Endometrium (tissue), 2 donors: ENCODE data around the gene EPN2.
A peak's percentile ranks its signal among the peaks of the same experiment; 100 is the strongest.

Source experiments
- FAIRE-seq: peaks from 2 replicates; lab custom pipeline; 2012; peaks lifted over from hg19 to GRCh38; lab: Jason Lieb, UNC
- donor health status: control.
- donor health status: control.

The EPN2 gene

DNA sequence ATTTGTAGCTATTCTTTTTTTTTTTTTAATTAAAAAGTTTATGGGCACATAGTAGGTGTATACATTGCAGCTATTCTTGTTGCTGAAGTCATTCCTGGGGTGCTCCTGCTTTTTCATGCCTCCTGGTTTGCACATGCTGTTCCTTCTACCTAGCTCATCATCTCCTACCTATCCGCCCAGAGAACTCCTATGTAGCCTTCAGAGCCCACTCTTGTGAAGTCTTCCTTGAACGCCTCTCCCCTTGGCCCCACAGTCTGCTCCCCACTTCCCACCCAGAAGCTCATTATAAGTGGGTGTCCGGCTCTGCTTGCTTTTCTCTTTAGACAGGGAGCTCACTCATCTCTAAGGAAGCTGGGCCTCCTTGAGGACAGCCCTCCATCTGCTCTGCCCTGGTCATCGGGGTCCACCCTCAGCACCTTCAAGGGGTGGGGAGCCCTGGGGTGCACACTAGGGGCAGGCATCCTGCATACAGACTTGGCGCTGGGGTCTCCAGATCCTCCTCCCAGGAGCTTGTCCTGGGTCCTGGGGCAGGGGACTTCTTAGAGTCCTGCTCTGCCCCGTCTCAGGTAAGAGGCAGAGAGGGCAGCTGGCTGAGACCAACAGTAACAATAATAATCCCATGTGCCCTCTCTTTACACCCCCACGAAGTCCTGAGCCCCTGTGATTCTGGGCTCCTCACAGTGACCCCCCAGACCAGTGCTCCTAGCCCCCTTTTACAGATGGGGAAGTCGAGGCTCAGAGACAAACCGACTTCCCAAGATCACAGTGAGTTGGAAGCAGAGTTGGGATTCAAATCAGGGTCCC is 128.9 kb downstream of the EPN2 start:
- FAIRE-seq: no peak

DNA sequence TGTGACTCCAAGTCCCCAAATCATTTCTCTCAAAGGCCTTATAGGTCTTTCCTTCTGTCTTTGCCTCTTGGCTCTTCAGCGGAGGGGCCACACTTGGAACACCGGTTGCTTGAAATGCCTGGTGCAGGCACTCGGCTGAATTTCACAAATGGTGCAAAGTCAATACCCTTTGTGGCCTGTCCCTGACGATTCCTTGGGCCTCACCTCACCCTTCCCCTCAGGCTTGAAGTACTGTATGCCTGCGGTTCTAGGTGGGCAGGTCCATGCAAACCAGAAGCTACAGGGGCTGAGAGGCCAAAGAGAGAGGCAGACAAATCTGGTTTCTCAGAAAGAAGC is 129.4 kb downstream of the EPN2 start:
- no peak for FAIRE-seq

DNA sequence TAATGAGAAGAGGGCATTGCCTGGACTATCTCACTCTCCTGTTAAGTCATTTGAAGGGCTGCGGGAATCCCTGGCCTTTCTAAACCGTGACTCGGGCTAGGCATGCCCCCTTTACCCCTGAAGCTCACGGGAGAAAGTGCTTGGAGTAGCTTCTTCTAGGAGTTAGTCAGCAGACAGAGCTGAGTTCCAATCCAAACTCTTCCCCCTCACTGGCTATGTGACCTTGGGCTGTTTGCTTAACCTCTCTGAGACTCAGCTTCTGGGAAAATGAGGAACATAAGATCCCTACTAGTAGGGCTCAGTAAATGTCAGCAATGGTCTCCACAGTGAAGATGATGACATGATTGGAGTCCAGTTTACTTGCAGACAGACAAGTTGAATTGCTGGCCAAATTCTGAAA is 131.1 kb downstream of the EPN2 start:
- FAIRE-seq: no peak

DNA sequence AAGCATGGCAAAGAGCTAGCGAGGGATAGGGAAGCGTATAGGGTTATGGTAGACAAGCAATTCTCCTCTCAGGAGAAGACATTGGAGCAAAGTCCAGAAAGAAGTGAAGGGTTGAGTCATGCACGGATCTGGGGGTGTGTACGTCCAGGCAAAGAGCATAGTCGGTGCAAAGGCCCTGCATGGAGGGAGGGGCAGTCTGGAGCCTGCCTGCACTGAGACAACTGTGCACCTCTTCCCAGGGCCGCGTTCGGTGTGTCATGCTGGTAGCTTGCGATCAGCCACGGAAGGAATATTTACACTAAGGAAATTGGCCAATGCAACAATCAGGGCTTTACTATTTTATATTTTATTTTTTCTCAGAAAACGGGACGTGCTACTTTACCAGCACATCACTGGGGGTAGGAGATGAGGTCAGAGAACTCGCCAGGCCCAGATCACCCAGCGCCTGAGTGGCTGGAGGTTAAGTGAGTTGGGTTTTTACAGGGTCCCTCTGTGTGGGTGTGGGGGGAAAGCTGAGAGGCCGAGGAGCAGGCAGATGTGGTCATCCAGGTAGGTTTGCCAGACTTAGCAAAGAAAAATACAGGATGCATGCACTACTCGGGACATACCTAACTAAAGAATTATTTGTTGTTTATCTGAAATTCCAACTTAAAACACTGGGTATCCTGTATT is 132.1 kb downstream of the EPN2 start:
- no peak for FAIRE-seq

DNA sequence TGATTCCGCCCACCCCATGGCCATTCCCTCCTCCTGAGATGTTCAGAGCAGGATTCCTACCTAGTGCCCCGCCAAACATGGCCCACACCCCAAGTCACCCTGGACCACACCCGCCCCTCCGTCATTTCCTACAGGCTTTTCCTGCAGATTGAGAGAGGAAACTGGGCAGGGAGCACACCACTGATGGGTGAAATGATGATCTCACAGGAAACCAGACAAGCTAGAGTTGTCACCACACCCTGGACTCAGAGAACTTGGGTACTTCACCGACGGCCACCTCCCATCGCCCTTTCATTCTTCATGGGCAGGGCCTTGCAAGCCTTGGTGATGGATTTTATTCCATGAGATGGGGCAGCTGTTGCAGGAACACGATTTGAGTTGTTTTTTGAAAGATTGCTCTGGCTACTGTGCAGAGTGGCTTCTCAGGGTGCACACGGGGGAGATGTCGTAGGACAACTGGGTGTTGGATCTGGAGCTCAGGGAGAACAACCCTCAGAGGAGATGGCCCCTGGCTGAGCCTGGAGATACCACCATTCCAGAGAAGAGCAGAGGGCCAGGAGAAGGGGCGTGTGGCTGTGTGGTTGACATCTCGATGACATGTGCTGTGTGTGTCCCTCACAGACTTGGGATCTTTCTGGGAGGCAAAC is 132.8 kb downstream of the EPN2 start:
- no peak for FAIRE-seq

DNA sequence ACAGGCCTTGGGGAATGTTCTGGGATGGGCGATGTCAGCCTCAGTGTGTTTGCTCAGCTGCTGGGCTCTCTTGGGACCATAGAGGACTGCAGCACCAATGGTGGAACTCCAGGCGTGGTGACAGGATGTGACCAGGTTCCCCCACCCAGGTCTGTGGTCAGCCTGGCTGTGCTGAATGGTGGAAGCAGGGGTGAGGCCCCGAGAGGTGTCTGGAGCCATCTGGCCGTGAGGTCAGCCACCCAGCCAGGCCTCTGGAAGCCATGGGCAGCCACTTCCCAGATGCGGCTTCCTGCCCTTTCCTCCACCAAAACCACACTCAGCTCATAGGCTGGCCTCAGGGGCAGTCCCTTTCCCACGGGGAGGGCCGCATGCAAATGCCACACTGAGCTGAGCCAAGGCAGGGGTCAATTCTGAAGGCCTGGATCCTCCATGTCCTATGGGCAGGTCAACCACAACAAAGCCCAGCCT is 133.4 kb downstream of the EPN2 start:
- FAIRE-seq: no peak

DNA sequence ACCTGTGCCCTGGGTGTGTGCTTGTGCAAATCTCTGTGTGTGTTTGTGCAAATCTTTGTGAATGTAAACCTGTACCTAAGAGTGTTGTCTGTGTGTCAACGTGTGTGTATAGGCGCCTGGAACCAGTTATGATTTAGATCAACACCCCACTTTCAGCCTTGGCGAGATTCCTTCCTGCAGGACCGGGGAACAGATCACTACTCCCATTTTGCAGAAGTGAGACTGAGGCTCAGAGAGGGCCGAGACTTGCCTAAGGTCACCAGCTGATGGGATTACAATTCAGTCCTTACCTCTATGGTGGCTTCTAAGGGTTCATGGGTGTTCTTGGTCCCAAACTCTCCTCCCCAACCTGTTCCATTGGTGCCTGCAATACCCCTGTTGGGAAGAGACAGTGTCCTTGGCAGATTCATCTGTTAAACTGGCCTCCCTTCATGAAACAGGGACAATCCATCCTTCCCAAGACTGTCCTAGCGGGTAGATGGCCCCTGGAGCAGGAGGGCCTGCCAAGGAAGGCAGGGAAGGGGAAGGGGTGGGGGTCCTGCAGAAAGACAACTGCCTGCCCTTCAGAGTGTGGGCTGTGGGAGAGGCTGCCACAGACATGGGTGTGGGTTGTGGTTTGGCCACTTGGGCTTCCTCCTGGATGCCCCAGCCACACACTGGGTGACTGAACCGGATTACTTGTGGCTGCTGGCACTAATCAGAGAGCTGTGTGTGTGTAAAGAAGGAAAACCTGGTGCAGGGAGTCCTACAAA is 134.3 kb downstream of the EPN2 start:
- FAIRE-seq: no peak

DNA sequence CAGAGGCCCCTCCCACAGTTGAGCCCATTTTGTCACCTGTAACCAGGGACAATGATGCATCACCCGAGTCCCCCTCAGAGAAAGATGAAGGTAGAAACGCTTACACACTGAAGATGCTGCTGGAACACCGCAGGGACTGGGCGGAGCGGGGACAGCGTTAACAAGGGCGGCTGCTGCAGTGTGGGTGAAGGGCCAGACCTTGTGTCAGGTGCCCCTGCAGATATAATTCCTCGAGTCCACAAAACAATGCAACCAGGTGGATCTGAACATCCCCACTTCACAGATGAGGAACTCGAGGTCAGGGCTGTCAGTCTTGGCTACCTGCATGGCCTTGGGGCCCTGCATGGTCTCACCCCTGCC is 134.8 kb downstream of the EPN2 start:
- FAIRE-seq: no peak

DNA sequence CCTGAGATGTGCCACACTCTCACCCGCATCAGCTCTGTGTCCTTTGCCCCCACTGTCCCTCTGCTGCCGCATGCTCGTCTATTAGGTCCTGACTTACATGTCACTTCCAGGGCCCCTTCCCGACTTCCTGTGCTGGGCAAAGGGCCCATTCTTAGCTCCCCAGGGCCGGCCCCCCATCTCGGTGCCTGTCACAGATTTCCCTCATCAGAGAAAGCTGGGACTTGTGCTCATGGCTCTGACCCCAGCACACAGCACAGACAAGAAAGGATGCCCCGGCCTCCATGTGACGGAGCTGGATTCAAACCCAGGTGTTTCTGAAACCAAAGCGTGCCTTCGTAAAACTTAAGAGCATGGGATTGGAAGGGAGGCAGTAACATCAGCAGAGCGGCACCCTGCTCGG is 135.3 kb downstream of the EPN2 start:
- FAIRE-seq: no peak

DNA sequence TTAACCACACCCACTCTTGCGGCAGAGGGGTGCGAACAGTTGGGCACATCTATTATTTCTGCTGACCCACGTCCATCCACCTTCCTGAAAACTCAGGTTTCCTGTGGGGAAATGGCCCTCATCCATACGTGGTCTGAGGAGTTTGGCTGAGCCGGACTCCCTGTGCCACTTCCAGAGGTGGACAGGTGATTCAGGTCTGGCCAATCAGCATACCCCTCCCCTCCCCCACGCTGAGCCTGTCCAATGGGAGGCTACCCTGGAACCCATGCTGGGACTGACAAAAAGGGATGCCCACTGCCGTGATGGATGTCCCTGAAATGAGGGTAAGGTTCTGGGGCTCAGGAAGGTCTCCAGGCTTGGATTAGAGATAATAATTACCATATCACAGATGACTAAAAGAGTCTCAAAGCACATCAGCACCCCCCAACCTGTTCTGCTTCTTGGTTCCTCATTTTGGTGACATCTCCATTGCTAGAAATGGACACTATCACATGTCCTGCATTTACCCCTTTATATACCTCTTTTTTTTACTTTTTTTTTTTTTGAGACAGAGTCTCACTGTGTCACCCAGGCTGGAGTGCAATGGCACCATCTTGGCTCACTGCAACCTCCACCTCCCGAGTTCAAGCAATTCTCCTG is 135.8 kb downstream of the EPN2 start:
- FAIRE-seq: no peak

DNA sequence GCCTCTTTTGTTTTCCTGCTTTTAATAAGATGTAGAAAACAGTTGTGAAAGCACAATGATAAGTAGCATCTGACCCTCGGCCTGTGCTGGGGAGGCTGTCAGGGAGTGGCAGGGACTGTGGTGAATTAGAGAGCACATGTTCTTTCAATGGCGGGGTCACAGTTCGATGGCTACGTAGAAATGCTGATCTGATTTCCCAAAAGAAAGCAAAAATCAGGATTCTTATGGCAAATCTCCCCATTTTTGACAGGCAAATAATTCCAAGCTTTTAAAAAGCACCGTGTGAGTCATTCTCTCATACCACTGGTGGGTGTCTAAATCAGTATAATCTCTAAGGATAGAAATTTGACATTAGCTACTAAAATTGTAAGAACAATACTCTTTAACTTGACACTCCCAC is 137.0 kb downstream of the EPN2 start:
- peak; percentile 63 for FAIRE-seq

DNA sequence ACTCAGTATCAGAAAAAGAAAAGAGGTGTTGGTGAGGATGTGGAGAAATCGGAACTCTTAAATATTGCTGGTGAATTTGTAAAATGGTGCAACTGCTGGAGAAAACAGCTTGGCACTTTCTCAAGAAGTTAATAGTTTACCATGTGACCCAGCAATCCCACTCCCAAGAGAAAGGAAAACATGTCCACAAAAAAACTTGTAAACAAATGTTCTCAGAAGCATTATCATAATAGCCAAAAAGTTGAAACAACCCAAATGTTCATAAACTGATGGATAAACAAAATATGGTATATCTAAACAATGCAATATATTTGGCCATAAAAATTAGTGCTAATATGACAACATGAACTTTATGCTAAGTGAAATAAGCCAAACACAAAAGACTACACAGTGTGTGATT is 138.6 kb downstream of the EPN2 start:
- FAIRE-seq: peak; percentile 98

DNA sequence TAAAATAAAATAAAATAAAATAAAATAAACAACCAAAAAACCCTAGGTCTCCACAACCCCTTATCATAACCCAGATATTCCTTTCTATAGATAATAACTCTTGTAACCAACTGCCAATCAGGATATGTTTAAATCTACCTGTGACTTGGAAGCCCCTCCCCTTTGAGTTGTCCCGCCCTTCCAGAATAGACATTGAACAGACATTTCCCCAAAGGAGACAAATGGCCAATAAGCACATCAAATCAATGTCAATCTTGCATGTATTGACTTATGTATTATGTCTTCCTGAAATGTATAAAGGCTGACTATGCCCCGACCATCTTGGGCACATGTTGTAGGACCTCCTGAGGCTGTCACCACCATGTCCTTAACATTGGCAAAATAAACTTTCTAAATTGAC is 139.6 kb downstream of the EPN2 start:
- peak; percentile 21 for FAIRE-seq

DNA sequence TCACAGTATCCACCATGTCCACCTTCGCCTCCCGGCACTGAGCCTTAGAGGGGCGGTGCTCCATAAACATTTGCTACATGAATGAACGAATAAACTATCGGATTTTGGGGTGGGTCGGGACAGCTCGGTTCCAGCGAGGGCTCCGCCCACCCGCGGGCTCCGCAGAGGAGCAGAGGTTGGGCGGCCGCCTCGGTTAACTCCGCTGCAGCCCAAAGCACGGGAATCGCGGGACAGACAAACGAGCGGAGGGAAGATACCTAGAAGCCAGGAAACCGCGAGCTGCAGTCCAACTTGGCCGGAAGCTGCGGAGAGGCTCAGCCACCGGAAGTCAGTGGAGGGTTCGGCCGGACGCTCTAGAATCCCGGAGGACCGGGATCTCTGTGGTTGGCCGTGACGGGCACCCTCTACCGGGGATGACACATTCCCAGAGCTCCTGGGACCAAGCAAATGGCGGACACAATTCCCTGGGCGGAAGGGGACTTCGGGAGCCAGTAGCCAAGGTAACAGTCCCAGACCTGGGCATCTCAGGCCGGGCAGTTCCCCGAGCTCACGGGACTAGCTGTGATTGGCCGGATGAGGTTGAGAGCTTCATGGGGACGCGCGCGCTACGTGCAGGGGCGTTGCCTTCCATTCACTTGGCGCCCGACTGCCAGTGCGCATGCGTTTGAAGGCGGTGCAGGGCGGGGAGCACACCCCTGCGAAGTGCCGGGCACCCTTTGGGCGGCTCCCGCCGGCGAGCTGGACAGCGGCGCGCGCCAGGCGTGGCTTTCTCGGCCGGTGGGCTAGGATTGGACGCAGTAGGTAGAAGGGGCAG is 140.6 kb downstream of the EPN2 start:
- FAIRE-seq: peak; percentile 90

DNA sequence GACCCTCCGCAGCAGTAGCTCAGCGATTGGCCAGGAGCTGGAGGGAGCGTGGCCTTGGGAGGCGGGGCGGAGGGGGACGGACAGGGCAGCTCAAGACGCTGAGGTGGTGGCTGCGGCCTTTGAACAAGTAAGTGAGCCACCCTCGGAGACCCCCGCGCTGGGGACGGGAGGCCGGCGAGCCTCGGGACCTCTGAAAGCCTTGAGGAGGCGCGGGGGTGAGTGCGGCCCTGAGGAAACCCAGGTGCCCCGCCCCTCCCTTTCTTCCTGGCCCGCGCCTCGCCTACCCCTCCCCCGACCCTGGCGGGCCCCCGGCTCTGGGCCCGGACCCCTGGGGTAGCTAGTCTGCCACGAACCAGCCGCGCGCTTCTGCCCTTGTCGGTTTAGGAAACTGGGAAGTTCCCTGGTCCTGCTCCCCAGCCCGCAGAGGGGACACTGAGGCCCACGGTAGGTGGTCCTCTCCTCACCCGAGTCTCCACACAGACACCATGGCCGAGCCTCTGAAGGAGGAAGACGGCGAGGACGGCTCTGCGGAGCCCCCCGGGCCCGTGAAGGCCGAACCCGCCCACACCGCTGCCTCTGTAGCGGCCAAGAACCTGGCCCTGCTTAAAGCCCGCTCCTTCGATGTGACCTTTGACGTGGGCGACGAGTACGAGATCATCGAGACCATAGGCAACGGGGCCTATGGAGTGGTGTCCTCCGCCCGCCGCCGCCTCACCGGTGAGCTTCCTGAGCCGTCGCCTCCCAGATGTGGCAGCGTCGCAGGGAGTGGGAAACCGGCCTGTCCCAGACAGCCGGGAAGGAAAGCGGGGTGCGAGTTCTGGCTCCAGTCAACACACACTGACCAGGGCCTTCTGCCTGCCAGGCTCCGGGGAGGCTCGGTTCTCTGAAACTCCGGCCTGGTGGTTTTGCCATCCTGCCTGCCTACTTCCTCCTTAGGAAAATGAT is 141.5 kb downstream of the EPN2 start, which contains the start of gene MAPK7:
Gene MAPK7, plus strand, starts transcription at position 83 of the 945 bp plus-strand sequence. Its CDS starts 403 bp downstream, at position 486.
- FAIRE-seq: no peak

DNA sequence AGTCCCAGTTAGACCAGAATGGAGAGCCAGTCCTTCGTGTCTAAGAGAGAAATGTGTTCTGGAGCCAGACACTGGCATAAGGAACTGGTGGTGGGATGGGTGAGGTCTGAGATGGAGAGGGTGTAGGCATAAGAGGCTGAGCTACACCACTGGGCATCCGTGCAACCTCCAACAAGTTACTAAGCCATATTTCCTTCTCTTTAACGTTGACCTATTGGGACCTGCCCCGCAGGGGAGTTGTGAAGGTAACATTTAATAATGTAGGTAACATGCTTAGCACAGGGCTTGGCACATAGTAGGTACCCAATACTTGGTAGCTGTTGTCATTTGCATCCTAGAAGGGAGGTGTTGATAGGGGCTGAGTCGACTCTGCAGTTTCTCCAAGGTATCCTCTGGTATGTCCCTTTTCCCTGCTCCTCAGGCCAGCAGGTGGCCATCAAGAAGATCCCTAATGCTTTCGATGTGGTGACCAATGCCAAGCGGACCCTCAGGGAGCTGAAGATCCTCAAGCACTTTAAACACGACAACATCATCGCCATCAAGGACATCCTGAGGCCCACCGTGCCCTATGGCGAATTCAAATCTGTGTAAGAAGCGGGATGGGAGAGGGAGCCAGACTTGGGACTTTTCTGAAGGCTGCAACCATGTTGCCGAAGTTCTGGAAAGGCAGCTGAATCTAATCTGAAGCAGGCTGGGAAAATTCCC is 142.3 kb downstream of the EPN2 start:
- no peak for FAIRE-seq

DNA sequence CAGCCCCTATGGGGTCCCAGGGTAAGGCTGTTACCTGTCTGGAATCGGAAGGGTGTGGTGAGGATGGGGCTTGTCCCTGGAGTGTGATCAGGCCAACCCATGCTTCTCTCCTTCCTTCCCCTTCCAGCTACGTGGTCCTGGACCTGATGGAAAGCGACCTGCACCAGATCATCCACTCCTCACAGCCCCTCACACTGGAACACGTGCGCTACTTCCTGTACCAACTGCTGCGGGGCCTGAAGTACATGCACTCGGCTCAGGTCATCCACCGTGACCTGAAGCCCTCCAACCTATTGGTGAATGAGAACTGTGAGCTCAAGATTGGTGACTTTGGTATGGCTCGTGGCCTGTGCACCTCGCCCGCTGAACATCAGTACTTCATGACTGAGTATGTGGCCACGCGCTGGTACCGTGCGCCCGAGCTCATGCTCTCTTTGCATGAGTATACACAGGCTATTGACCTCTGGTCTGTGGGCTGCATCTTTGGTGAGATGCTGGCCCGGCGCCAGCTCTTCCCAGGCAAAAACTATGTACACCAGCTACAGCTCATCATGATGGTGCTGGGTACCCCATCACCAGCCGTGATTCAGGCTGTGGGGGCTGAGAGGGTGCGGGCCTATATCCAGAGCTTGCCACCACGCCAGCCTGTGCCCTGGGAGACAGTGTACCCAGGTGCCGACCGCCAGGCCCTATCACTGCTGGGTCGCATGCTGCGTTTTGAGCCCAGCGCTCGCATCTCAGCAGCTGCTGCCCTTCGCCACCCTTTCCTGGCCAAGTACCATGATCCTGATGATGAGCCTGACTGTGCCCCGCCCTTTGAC is 143.5 kb downstream of the EPN2 start:
- FAIRE-seq: no peak

DNA sequence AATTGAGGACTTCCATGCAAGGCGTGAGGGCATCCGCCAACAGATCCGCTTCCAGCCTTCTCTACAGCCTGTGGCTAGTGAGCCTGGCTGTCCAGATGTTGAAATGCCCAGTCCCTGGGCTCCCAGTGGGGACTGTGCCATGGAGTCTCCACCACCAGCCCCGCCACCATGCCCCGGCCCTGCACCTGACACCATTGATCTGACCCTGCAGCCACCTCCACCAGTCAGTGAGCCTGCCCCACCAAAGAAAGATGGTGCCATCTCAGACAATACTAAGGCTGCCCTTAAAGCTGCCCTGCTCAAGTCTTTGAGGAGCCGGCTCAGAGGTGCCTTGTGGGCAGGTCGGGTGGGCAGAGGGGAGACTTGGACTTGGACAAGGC is 144.2 kb downstream of the EPN2 start:
- no peak for FAIRE-seq
